ENCODE measurements around the gene CHMP6. TPM values are rescaled to one million over a fixed set of nuclear protein-coding genes. Genes with fewer than 3 reads are reported as not detected.

CHMP6 gene
- total RNA-seq, 3 donors from 2014 or later: 18.6 to 30.2 (median 27.7) TPM

GRCh38 chr17:80971704-80972304 lies 19.8 kb upstream of the CHMP6 start:
- no peak overlapping the region for H3K27ac ChIP-seq
- H3K36me3 ChIP-seq: no peaks in the 10 kb centered on the region
- no peaks in the 10 kb centered on the region for H3K9me3 ChIP-seq
- peaks cover 0 to 3% of the 10 kb centered on the region in 2 donors for H3K4me1 ChIP-seq
- no peak overlapping the region for H3K4me3 ChIP-seq
- intact Hi-C loops (cut with DNase I; ENCODE audit: low total_unique reads): no loop called here
- H3K27me3 ChIP-seq: peaks cover 0 to 37% of the 10 kb centered on the region in 2 donors
- TF ChIP-seq POLR2AphosphoS5 (IDR thresholded peaks at IDR 0.05) (no peak), CTCF (IDR thresholded peaks at IDR 0.05) (no peak), POLR2A (IDR thresholded peaks at IDR 0.05) (no peak)
- no peak for DNase-seq (ENCODE audit: low spot score in 2 of 2)

GRCh38 chr17:80976701-80977100 lies 14.9 kb upstream of the CHMP6 start:
- Histone ChIP-seq H3K27me3 (peaks cover 8 to 21% of the 10 kb centered on the region in 2 donors), H3K4me1 (no peaks in the 10 kb centered on the region), H3K27ac (no peak overlapping the region), H3K9me3 (no peaks in the 10 kb centered on the region), H3K4me3 (no peak overlapping the region), H3K36me3 (no peaks in the 10 kb centered on the region)
- TF ChIP-seq POLR2AphosphoS5 (IDR thresholded peaks at IDR 0.05) (no peak), CTCF (IDR thresholded peaks at IDR 0.05) (no peak)
- intact Hi-C loops (cut with DNase I; ENCODE audit: low total_unique reads): no loop called here
- no peak for DNase-seq (ENCODE audit: low spot score in 2 of 2)

- H3K36me3 ChIP-seq: no peaks in the 10 kb centered on the region
- peaks cover 8 to 16% of the 10 kb centered on the region in 2 donors for H3K27me3 ChIP-seq
- intact Hi-C loops (cut with DNase I; ENCODE audit: low total_unique reads): no loop called here
- H3K4me1 ChIP-seq: no peaks in the 10 kb centered on the region
- TF ChIP-seq POLR2AphosphoS5 (IDR thresholded peaks at IDR 0.05) (no peak), POLR2A (IDR thresholded peaks at IDR 0.05) (no peak), CTCF (IDR thresholded peaks at IDR 0.05) (no peak)
- H3K9me3 ChIP-seq: no peaks in the 10 kb centered on the region
- DNase-seq (ENCODE audit: low spot score in 2 of 2): no peak
- H3K4me3 ChIP-seq: no peak overlapping the region
- no peak overlapping the region for H3K27ac ChIP-seq
Measured at GRCh38 chr17:80977172-80977571, 14.5 kb upstream of the CHMP6 start.

GRCh38 chr17:80978499-80979497 lies 12.8 kb upstream of the CHMP6 start:
- Histone ChIP-seq H3K27ac (no peak overlapping the region), H3K4me1 (no peaks in the 10 kb centered on the region), H3K9me3 (no peaks in the 10 kb centered on the region), H3K4me3 (no peak overlapping the region), H3K27me3 (peaks cover 8 to 14% of the 10 kb centered on the region in 2 donors), H3K36me3 (no peaks in the 10 kb centered on the region)
- TF ChIP-seq CTCF (IDR thresholded peaks at IDR 0.05) (no peak), POLR2AphosphoS5 (IDR thresholded peaks at IDR 0.05) (no peak), POLR2A (IDR thresholded peaks at IDR 0.05) (no peak)
- intact Hi-C loops (cut with DNase I; ENCODE audit: low total_unique reads): no loop called here
- DNase-seq (ENCODE audit: low spot score in 2 of 2): no peak

Data from breast epithelium (tissue), 4 donors.